Stomach smooth muscle (tissue), 2 donors: Measurements from ENCODE around the gene PALD1.

ENCODE experiments used
- H3K27ac ChIP-seq: one replicate; pipeline ENCODE4 v1.7.0; 2013; ENCODE audit warnings: mild to moderate bottlenecking, low read length, inconsistent platforms
- H3K27me3 ChIP-seq, 2 donors: one replicate each; pipeline ENCODE4 v1.7.0; 2013; ENCODE audit warnings: low read length in 2 of 2; ENCODE audit not compliant: insufficient read depth in 2 of 2, control insufficient read depth in 1 of 2
- H3K36me3 ChIP-seq, 2 donors: one replicate each; pipeline ENCODE4 v1.7.0; 2013; ENCODE audit warnings: low read length in 2 of 2; ENCODE audit not compliant: control insufficient read depth in 2 of 2, insufficient read depth in 2 of 2
- H3K4me1 ChIP-seq: one replicate; pipeline ENCODE4 v1.7.0; 2013; ENCODE audit warnings: low read length; ENCODE audit not compliant: control insufficient read depth, insufficient read depth
- H3K4me3 ChIP-seq, 2 donors: one replicate each; pipeline ENCODE4 v1.7.0; 2013; ENCODE audit warnings: low read length in 2 of 2
- H3K9ac ChIP-seq, 2 donors: one replicate each; pipeline ENCODE4 v1.7.0; 2013; ENCODE audit warnings: low read length in 2 of 2, mild to moderate bottlenecking in 1 of 2
- H3K9me3 ChIP-seq, 2 donors: one replicate each; pipeline ENCODE4 v1.7.0; 2013; ENCODE audit warnings: low read length in 2 of 2; ENCODE audit not compliant: control insufficient read depth in 2 of 2
- donor health status: healthy.
- donor health status: Pancreatic carcinoma.

Gene PALD1

GRCh38 chr10:70592746-70593512 is 114.4 kb downstream of the PALD1 start:
- Histone ChIP-seq H3K27ac (no peak overlapping the region), H3K9me3 (no peaks in the 10 kb centered on the region), H3K4me1 (no peaks in the 10 kb centered on the region), H3K4me3 (no peak overlapping the region), H3K36me3 (no peaks in the 10 kb centered on the region), H3K27me3 (no peaks in the 10 kb centered on the region), H3K9ac (no peak overlapping the region)

DNA sequence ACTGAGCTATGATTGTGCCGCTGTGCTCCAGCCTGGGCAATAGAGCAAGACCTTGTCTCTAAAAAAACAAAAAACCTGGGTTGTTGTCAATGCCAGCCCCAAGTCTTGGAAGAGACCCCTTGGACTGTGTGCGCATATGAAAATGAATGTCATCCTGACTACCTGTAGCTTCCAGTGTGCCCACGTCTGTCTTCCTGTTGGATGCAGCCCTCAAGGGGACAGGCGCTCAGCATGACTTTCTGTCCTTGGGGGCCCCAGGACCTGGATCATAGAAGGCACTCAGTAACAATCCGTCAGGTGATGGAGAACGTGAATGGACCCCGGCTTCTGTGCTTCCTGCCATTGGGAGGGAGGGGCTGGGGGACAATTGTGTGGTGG is 114.9 kb downstream of the PALD1 start:
- no peak overlapping the region for H3K9ac ChIP-seq
- no peaks in the 10 kb centered on the region for H3K4me1 ChIP-seq
- H3K4me3 ChIP-seq: no peak overlapping the region
- H3K27me3 ChIP-seq: no peaks in the 10 kb centered on the region
- no peaks in the 10 kb centered on the region for H3K36me3 ChIP-seq
- no peaks in the 10 kb centered on the region for H3K9me3 ChIP-seq
- no peak overlapping the region for H3K27ac ChIP-seq

GRCh38 chr10:70594161-70594560 is 115.6 kb downstream of the PALD1 start:
- no peak overlapping the region for H3K4me3 ChIP-seq
- H3K9ac ChIP-seq: no peak overlapping the region
- no peaks in the 10 kb centered on the region for H3K9me3 ChIP-seq
- no peak overlapping the region for H3K27ac ChIP-seq
- H3K4me1 ChIP-seq: no peaks in the 10 kb centered on the region
- H3K36me3 ChIP-seq: no peaks in the 10 kb centered on the region
- no peaks in the 10 kb centered on the region for H3K27me3 ChIP-seq

DNA sequence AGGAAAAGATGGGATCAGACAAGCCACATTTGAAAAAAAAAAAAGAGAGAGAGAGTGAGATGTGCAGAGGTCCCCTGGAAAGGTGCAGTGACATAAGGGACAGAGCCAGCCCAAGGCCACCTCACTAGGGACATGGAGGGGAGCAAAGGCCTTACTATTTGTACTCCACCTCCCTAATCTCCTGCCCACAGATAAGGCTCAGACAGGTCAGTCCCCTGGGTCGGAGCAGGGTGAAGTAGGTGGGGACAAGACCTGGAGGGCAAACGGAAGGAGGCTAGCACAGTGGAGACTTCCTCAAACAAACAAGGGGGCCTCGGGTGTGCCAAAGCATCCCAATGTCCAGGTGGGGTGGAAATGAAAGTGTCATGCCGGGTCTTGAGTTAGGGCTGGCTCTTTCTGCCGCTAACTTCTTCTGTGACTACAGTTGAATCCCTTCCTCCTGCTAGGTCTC is 117.0 kb downstream of the PALD1 start:
- Histone ChIP-seq H3K9me3 (no peaks in the 10 kb centered on the region), H3K27ac (no peak overlapping the region), H3K4me1 (no peaks in the 10 kb centered on the region), H3K9ac (no peak overlapping the region), H3K27me3 (no peaks in the 10 kb centered on the region), H3K36me3 (no peaks in the 10 kb centered on the region), H3K4me3 (no peak overlapping the region)

DNA sequence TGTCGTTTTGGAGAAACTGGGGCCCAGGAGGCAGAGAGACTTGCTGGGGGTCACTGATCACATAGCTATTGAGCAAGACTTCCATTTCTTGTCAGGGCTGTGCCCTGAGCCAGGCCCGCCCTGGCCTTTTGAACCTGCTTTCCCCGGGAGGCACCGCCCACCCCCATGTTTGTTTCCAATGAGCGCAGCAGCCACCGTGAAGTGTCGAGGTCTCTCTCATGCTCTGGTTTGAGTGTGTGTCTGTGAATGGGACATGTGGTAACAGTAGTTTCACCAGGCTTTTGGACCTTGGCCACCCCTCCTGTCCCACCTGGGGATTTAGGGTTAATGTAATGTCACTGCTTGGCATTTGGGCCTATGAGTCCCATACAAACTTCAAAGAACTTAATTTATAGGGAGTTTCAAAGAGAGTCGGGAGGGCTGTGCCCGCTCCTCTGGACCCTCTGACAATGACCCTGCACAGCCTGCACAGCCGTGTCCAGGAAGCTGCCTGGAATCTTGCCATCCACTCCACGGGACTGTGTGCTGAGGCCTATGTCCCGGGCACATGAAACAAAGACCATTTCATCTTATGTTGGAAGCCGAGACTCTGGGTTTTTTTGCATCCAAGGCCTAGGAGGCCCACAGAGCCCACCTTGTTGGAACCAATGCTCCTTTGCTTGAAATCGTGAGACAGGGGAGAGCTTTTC is 117.7 kb downstream of the PALD1 start:
- no peak overlapping the region for H3K9ac ChIP-seq
- H3K4me3 ChIP-seq: no peak overlapping the region
- H3K4me1 ChIP-seq: no peaks in the 10 kb centered on the region
- no peaks in the 10 kb centered on the region for H3K27me3 ChIP-seq
- no peak overlapping the region for H3K27ac ChIP-seq
- no peaks in the 10 kb centered on the region for H3K9me3 ChIP-seq
- no peaks in the 10 kb centered on the region for H3K36me3 ChIP-seq

DNA sequence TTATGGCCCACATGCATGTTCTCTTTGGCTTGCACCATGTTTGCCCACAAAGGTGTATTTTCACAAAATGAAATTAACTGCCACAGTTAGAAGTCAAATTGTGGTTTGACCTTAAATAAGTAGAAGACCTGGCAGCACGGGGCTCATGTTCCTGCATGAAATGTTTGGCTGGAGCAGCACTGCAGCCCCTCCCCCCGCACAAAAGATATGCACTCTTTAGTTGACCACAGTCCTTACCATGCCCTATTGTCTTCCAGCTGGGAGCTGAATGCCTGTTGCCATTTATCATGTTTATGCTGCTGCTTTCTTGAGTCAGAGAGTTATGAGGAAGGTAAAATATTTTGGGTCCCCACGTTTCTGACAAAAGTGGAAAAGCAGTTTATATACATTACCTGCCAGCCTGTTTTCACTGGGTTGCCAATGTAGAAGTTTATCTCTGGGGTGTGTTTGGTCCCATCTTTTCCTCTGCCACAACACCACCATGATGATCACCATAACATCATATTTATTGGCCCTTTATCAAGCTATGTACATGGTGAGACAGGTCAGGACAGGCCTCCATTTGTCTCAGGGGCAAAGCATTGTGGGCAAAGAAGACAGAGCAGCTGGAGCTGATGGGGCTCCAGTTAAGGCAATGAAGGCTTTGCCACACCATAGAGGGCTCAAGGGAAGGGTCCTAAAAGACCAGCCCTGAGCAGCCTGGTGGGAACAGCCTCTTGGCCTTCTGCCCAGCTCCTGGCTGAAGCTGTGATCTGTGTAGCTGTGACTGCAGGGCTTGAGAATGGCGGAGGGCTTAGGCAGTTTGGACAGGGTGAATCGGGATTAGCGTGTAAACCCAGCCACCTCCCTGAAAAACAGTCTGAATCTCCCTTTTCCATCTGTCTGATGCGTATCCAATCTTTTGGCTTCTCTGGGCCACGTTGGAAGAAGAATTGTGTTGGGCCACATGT is 118.6 kb downstream of the PALD1 start:
- Histone ChIP-seq H3K36me3 (no peaks in the 10 kb centered on the region), H3K9me3 (no peaks in the 10 kb centered on the region), H3K27me3 (no peaks in the 10 kb centered on the region), H3K9ac (no peak overlapping the region), H3K4me1 (no peaks in the 10 kb centered on the region), H3K27ac (no peak overlapping the region), H3K4me3 (no peak overlapping the region)

- Histone ChIP-seq H3K9ac (no peak overlapping the region), H3K27ac (no peak overlapping the region), H3K4me3 (no peak overlapping the region), H3K27me3 (no peaks in the 10 kb centered on the region), H3K9me3 (no peaks in the 10 kb centered on the region), H3K36me3 (no peaks in the 10 kb centered on the region), H3K4me1 (no peaks in the 10 kb centered on the region)
Observed at GRCh38 chr10:70597856-70598815, 119.6 kb downstream of the PALD1 start.

DNA sequence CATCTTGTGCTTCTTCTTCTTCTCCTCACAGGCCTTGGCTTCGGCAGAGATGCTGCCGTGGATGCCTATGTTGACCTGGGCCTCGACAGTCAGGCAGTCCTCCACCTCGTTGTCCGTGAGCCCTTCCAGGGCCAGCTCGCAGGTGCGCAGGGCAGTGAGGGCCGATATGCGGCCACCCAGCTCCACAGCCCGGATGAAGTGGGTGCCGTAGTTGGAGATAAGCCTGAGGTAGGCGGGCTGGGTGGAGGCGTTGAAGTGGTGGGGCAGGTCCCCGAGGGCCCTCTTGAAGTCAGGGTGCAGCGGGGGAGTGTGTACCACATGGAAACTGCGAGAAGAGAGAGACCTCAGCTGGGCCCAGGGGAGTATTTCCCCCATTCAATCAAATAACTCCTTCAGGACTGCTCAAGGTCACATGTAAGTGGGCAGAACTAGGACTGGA is 120.3 kb downstream of the PALD1 start:
- Histone ChIP-seq H3K27me3 (no peaks in the 10 kb centered on the region), H3K9me3 (no peaks in the 10 kb centered on the region), H3K9ac (no peak overlapping the region), H3K4me3 (no peak overlapping the region), H3K36me3 (no peaks in the 10 kb centered on the region), H3K4me1 (no peaks in the 10 kb centered on the region), H3K27ac (no peak overlapping the region)

- Histone ChIP-seq H3K4me3 (no peak overlapping the region), H3K27ac (no peak overlapping the region), H3K9ac (no peak overlapping the region), H3K36me3 (no peaks in the 10 kb centered on the region), H3K4me1 (no peaks in the 10 kb centered on the region), H3K9me3 (no peaks in the 10 kb centered on the region), H3K27me3 (no peaks in the 10 kb centered on the region)
Observed at GRCh38 chr10:70599319-70599718, 120.8 kb downstream of the PALD1 start.

DNA sequence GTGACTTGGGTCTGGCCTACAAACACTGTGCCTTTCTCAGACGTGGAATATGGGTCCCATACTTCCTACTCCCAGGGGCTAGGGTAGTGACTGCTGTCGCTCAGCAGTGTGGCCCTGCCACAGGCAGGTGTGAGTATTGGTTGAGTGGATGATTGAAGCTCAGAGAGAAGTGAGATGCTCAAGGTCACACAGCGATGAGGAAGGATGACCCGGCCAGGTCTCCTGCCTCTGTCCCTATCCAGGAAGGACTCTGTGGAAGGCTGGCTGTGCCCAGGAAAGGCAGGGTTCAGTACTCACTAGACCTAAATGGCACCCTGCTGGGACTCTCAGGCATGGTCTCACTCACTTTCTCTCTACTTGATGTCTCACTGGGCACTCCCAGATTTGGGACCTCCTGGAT is 121.2 kb downstream of the PALD1 start:
- Histone ChIP-seq H3K27ac (no peak overlapping the region), H3K4me1 (no peaks in the 10 kb centered on the region), H3K36me3 (no peaks in the 10 kb centered on the region), H3K9ac (no peak overlapping the region), H3K9me3 (no peaks in the 10 kb centered on the region), H3K27me3 (no peaks in the 10 kb centered on the region), H3K4me3 (no peak overlapping the region)
